Medulla oblongata (tissue), 1 donor: Measurements from ENCODE around the gene NYAP2.

Source experiments
- DNase-seq: peaks from one replicate; pipeline ENCODE4 v3.0.0-alpha.2; 2015; ENCODE audit errors: extremely low spot score

The NYAP2 gene

GRCh38 chr2:225428360-225428759, 28.9 kb downstream of the NYAP2 start:
- no peak for DNase-seq

DNA sequence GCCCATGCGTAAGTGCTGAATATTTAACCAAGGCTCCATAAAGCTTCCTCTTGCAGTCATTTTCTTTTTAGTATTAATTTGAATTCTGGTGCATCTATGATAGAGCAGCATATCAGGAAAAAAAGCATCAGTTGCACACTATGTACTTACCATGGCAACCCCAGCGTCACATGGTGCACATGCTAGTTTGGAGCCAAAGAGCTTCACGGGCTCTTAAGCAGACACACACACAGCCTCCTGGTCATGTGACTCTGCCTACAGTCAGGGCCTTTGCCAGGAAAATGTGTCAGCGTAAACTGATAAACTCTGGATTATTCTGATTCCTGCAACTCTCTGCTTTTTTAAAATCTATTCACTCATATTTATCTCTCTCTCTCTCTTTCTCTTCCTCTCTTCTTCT, 30.2 kb downstream of the NYAP2 start:
- DNase-seq = peak; percentile 11

DNA sequence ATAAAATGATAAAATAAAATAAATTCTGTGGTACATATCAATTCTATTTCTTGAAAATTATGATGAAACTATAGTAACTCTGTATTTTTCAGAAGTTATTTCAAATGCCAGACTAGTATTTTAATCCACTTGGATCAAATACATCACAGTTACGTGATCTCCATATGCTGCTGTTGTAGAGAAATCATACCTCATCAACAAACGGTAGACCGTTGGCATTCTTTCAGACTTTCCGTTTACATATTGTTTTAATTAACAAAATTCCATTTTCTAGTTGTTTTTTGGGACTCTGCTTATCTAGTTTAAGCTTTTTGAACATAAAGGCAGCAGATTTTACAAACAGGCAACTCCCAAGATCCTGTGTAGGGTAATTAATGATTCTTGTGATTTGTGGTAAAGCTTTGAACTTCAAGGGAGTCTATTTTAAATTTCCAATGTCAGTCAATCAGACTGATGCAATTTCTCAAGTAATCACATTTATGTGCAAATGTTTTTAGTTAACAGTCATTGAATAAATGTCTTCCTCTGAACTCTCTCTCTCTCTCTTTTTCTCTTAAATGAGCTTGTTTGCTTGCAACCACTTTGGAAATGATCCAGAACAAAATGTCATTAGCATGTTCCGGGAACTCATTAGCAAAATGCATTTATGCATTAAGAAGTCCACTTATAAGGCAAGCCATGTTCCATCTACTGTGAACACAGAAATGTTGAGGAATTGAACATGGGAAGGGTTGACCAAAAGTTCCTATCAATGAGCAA, 31.8 kb downstream of the NYAP2 start:
- no peak for DNase-seq

GRCh38 chr2:225434014-225434413, 34.5 kb downstream of the NYAP2 start:
- no peak for DNase-seq

DNA sequence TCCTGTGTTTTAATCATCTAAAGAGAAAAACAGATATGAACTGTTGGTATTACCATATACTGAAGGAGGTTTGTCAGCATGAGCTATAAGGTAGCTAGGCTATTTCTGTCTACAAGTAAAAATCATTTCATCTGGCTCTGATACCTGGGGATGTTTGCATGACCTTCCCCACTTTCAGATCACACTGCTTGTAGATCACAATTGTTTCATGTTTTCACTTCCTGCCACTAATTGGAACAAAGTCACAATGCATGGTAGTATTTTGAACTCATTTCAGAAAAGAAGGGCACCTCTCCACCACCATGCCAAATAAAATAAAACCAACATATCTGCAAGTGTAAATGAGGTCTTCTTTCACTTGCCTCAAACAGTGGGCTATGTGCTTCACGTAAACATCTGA, 37.8 kb downstream of the NYAP2 start:
- DNase-seq = no peak

DNA sequence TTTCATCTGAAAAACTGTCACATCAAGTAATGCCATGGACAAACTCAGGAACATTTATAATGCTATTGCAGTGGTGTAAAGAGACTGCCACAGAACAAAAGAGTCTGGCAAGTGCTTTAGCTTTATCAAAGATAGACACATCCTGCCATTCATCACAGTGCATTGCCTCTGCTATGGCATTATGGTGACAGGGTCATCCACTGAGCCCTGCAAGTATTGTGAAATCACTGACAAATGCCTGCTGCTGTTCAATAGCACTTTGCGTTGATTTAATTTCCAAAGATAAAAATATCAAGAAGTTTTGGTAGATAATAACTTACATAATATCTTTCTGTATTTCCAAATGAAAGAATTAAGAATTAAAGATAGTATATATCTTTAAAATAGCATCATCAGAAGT, 38.7 kb downstream of the NYAP2 start:
- DNase-seq = no peak

DNA sequence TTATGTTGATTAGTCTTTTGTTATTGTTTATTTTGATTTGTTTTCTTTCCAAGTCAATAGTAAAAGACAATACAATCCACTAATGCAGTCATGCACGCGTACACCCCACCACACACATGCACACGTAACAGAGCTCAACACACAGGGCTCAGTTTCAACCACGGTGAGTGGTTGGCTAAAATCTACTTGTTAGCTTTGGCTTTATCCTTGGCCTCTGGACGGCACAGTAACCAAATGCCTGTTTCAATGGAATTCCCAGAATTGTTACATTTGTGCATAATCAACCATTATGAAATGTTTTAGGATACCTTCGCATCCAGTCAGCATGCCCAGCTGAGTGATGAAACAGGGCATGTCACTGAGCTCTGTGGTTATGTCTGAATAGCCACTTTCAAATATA, 53.2 kb downstream of the NYAP2 start:
- DNase-seq = no peak

GRCh38 chr2:225454412-225454811, 54.9 kb downstream of the NYAP2 start:
- DNase-seq = no peak

GRCh38 chr2:225456619-225457260, 57.2 kb downstream of the NYAP2 start:
- no peak for DNase-seq

DNA sequence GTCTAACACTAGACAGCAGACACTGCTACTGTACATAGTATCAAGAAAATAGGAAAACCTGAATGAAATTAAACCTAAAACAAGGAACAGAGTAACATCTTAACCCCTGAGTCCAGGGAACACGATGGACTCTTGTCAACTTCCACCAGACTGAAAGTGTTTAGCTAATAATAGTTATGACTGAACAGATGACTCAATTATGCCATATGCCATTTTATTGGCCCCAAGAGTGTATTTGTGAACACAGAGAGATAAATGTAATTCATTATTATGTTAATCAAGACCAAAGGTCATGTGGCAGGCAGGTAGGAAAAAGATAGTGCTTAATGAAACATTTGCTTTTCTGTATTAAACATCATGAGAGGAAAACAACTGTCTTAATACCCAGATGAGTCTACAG, 58.0 kb downstream of the NYAP2 start:
- no peak for DNase-seq

DNA sequence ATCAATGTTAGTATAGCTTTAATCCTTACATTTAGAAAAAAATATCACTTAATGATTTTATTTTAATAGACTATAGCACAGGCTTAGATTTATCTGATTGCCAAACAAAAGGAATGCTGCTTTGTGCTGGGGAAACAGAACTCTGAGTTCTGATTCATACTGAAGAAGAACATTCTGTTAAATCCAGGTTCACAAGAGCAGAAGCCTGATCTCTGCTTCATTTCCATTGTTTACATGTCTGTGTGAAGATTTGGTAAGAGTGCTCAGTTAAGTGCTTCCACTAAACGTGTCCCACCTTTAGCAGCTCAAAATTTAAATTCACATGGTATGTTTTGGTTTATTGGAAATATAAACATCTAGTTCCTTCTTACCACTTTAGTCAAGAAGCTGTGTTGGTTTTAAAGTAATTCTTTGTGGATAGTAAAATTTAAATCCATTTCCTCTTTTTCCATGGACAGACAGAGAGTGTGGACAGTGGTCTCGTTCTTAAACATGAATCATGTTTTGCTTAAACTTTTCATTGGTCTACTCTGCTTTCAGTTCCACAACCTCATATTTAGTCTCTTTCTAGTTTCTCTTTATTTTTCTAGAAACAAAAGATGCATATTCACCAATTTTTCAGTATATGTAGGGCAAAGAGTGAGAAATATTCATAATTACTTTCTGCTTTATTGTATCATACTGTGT, 59.1 kb downstream of the NYAP2 start:
- no peak for DNase-seq

GRCh38 chr2:225462417-225462816, 62.9 kb downstream of the NYAP2 start:
- no peak for DNase-seq

DNA sequence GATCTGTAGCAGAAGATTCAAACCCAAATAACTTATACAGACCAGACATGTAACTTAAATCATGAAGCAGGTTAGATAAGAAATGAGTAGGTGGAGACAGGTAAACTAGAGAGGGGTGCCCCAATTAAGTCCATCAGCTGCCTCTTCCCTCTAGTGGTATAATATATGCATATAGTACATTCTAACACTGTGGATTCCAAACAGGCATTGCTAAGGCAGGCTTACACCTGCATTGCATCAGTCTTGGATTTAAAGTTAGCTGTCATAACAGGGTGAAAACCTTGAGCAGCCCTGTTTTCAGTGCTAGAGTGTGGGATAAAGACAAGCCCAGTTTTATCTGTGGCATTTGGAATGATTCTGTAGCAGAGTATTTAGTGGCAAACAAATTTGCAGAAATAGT, 63.4 kb downstream of the NYAP2 start:
- no peak for DNase-seq

DNA sequence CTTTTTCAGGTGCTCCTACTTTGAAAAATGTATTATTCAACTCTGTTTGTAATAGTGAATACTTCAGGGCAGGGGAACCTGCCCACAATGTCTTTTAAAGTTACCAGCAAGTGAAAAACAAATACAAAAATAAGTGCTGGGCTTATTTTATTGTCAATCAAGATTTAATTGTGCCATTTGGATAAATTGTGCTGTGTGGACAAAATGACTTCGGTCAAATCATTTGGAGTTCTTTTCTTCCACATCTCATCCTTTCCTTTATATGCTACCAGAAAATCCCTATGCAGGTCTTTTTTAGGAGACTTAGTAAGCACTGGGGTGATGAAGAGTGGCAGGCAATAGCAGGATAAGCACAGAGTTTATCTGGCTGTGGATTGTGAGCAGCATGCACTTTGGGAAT, 63.9 kb downstream of the NYAP2 start:
- no peak for DNase-seq

DNA sequence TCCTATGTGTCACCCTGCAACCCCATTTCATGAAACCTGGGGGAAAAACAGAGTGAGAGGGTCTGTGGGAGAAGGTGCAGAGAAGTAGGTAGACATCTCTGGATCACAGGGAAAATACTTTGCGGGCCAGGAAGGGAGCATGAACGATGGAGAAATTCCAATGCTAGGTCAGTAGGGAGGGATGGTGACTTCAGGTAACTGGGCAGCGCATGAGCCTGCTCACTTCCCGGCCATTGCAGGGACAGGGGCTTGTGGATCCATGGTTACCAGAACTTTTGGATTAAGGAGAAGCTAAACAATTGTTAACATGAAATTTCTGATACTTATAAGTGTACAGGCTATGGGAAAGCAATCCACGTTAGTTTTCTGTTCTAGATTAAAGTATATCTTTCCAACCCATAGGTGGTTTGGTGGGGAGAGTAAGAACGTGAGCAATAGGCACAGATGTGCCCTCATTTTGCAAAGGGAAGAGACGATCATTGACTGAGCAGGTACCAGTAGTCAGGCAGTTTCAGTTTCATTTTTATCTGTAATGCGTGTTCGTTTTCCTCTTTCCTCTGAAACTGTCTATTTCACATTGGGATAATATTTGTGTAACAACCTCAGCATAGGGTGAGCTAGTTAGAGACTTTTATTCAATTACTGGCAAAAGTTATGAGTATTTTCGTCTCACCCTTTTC, 65.0 kb downstream of the NYAP2 start:
- no peak for DNase-seq

DNA sequence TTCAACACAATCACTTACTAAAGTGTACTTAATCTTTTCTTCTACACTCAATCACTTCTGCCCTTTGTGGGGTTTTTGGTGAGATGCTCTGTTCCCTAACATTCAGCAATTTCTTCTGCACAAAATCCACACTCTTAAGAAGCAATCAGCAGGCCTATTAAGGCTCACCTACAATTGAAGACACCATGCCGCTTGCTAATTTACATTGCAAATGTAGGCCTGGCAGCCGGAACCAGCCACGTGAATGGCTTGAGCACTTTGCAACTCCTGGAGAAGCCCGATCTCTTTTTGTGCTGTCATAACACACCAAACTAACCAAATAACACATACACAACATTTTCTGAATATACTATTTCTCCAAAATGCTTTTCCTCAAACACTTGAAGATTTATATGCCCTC, 66.3 kb downstream of the NYAP2 start:
- DNase-seq = no peak

DNA sequence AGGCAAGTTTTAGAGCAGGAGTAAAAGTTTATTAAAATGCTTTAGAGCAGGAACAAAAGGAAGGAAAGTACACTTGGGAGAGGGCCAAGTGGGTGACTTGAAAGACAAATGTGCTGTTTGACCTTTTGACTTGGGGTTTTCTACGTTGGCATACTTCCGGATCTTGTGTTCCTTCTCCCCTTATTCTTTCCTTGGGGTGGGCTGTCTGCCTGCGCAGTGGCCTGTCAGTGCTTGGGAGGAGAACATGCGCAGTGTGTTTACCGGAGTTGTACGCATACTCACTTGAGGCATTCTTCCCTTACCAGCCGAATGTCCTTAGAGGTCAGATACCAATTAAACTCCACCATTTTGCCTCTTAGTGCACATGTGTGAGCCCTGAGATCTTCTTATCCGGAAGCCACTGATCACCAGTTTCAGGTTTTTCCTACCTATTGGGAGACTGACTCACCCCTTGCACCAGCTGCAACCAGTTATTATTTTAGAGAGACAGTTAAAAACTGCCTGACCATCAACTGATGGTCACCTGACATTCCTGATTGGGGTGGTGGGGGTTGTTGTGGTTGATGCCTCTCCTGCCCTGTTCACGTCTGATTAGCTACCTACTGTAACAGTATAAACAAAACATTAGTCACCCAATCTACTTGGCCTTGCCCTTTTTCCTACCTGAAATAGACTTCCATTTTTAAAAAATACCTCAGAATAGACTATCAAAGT, 67.5 kb downstream of the NYAP2 start:
- no peak for DNase-seq

DNA sequence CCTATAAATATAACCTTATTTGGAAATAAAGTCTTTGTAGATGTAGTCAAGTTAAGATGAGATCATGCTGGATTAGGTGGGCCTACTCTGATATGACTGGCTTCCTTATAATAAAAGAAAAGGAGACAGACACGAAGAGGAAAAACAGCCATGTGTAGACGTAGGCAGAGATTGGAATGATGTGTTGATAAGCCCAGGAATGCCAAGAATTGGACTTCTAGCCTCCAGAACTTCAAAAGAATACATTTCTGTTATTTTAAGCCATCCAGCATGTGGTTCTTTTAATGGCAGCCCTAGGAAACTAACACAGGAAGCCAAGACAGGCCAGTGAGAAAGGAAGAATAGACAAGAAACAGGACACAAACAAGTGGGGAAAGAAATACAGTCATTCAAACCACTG, 68.6 kb downstream of the NYAP2 start:
- DNase-seq = no peak

GRCh38 chr2:225471039-225471438, 71.5 kb downstream of the NYAP2 start:
- no peak for DNase-seq

GRCh38 chr2:225471482-225471881, 72.0 kb downstream of the NYAP2 start:
- no peak for DNase-seq

- no peak for DNase-seq
These were observed 72.7 kb downstream of the NYAP2 start for GRCh38 chr2:225472161-225472560.

GRCh38 chr2:225479386-225479785, 79.9 kb downstream of the NYAP2 start:
- no peak for DNase-seq
